OCI-LY1 (cell line): Measurements from ENCODE around the gene POLR2B.
"Not testable (repeated sequence)": the region's sequence is repeated elsewhere in the genome, so short reads cannot be mapped to it uniquely, and the experiment has no call there.

Experiments
- H2AFZ ChIP-seq: fragments of 200-600 bp; sonication (generic), shearing (Covaris generic); 2 replicates; pipeline ENCODE4 v1.6.0; 2014; ENCODE audit warnings: antibody characterized with exemption, mild to moderate bottlenecking, low read length
- H3F3A ChIP-seq: fragments of 200-600 bp; sonication (generic), shearing (Covaris generic); 2 replicates; pipeline ENCODE4 v1.6.0; 2014; ENCODE audit warnings: mild to moderate bottlenecking, antibody characterized with exemption, low read length, moderate library complexity; ENCODE audit not compliant: insufficient read depth
- H3K27ac ChIP-seq: fragments of 200-600 bp; sonication (generic); 2 replicates; pipeline ENCODE4 v1.5.1; 2014; ENCODE audit warnings: low read length, mixed run types, mild to moderate bottlenecking, low read depth; ENCODE audit not compliant: poor library complexity, severe bottlenecking
- H3K27me3 ChIP-seq: fragments of 200-600 bp; sonication (generic); 2 replicates; pipeline ENCODE4 v1.6.0; 2014; ENCODE audit warnings: antibody characterized with exemption, mild to moderate bottlenecking, low read length, moderate library complexity; ENCODE audit not compliant: insufficient read depth
- H3K36me3 ChIP-seq: fragments of 200-600 bp; sonication (generic); 2 replicates; pipeline ENCODE4 v1.6.1; 2014; ENCODE audit warnings: mild to moderate bottlenecking, antibody characterized with exemption, low read length, moderate library complexity, mixed read lengths; ENCODE audit not compliant: insufficient read depth
- H3K4me1 ChIP-seq: fragments of 200-600 bp; sonication (generic); 2 replicates; pipeline ENCODE4 v1.5.1; 2014; ENCODE audit warnings: mild to moderate bottlenecking, low read length, moderate library complexity; ENCODE audit not compliant: insufficient read depth, severe bottlenecking
- H3K4me2 ChIP-seq: fragments of 200-600 bp; sonication (generic), shearing (Covaris generic); 2 replicates; pipeline ENCODE4 v1.6.1; 2014; ENCODE audit warnings: low read length
- H3K4me3 ChIP-seq: fragments of 200-600 bp; sonication (generic); 2 replicates; pipeline ENCODE4 v1.5.1; 2014; ENCODE audit warnings: low read length, low read depth, mild to moderate bottlenecking, mixed read lengths; ENCODE audit not compliant: poor library complexity, severe bottlenecking
- H3K79me2 ChIP-seq: fragments of 200-600 bp; shearing (Covaris generic); 2 replicates; pipeline ENCODE4 v1.6.1; 2016; ENCODE audit warnings: mixed run types, low read length, mixed read lengths; ENCODE audit not compliant: insufficient read depth
- H3K9ac ChIP-seq: fragments of 200-600 bp; sonication (generic), shearing (Covaris generic); 2 replicates; pipeline ENCODE4 v1.6.1; 2014; ENCODE audit warnings: mild to moderate bottlenecking, low read length, mixed read lengths
- H3K9me2 ChIP-seq: fragments of 200-600 bp; sonication (generic), shearing (Covaris generic); 2 replicates; pipeline ENCODE4 v1.6.1; 2014; ENCODE audit warnings: low read depth, mild to moderate bottlenecking, low read length, mixed read lengths
- H3K9me3 ChIP-seq: fragments of 200-600 bp; shearing (Covaris generic); 2 replicates; pipeline ENCODE4 v1.6.1; 2014; ENCODE audit warnings: low read length, mixed read lengths
- H4K20me1 ChIP-seq: fragments of 200-600 bp; sonication (generic), shearing (Covaris generic); 2 replicates; pipeline ENCODE4 v1.6.0; 2016; ENCODE audit warnings: mild to moderate bottlenecking, low read length; ENCODE audit not compliant: insufficient read depth
- EZH2 ChIP-seq: fragments of 200-600 bp; sonication (generic), shearing (Covaris generic); IDR thresholded peaks from 2 replicates; pipeline ENCODE4 v1.8.0; 2017; ENCODE audit warnings: borderline replicate concordance, mixed run types, mild to moderate bottlenecking, antibody characterized with exemption, low read length, moderate library complexity, mixed read lengths
- TF ChIP-seq, protein P1 (sequence below): fragments of 200-600 bp; sonication (generic), shearing (Covaris generic); IDR thresholded peaks from 2 replicates; pipeline ENCODE4 v1.5.1; 2017; ENCODE audit warnings: mild to moderate bottlenecking, antibody characterized with exemption, low read length, moderate library complexity, mixed read lengths

The POLR2B gene

DNA sequence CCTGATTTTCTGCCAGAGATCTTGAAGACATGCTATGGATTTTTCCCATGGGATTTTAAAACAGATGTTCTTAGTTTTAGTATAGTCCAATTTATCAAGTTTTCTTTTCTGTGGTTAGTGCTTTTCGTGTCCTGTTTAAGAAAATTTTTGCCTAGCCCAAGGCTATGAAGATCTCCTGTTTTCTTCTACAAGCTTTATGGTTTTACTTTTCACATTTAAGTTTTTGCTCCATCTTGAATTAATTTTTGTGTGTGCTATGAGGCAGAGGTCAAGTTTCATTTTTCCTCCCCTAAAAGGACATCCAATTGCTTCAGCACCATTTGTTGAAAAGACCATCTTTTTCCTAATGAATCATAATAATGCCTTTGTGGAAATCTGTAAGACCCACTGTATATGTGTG is 65.6 kb downstream of the POLR2B start:
- Histone ChIP-seq H2AFZ (no peak overlapping the region), H3K27ac (no peak overlapping the region), H3K27me3 (no peaks in the 10 kb centered on the region), H3K36me3 (no peaks in the 10 kb centered on the region), H3K9ac (no peak overlapping the region), H3K4me2 (no peak overlapping the region), H3K9me2 (no peaks in the 10 kb centered on the region), H3F3A (no peaks in the 10 kb centered on the region), H3K4me1 (no peaks in the 10 kb centered on the region), H3K4me3 (no peak overlapping the region), H4K20me1 (no peaks in the 10 kb centered on the region), H3K9me3 (no peaks in the 10 kb centered on the region), H3K79me2 (no peaks in the 10 kb centered on the region)
- TF ChIP-seq, protein P1, sequence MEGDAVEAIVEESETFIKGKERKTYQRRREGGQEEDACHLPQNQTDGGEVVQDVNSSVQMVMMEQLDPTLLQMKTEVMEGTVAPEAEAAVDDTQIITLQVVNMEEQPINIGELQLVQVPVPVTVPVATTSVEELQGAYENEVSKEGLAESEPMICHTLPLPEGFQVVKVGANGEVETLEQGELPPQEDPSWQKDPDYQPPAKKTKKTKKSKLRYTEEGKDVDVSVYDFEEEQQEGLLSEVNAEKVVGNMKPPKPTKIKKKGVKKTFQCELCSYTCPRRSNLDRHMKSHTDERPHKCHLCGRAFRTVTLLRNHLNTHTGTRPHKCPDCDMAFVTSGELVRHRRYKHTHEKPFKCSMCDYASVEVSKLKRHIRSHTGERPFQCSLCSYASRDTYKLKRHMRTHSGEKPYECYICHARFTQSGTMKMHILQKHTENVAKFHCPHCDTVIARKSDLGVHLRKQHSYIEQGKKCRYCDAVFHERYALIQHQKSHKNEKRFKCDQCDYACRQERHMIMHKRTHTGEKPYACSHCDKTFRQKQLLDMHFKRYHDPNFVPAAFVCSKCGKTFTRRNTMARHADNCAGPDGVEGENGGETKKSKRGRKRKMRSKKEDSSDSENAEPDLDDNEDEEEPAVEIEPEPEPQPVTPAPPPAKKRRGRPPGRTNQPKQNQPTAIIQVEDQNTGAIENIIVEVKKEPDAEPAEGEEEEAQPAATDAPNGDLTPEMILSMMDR = no peak
- no peak for TF ChIP-seq EZH2

DNA sequence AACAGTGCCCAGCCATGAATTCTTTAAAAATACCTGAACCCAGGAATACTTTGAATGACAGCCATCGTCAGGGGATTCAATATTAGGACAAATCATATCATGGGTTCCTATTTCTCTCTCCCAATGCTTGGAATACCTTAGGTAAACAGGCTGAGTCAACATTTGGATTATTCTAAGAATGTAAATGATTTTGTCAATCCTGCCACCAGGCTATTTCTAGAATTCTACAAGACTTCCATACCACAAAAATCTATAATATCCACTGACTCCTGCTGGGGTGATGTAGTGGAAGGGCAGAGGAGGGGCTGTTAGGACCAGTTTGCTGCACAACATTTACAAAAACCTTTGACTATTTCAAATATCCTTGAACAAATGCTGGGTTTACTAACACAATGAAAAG is 66.3 kb downstream of the POLR2B start:
- Histone ChIP-seq H4K20me1 (no peaks in the 10 kb centered on the region), H3K36me3 (no peaks in the 10 kb centered on the region), H3K79me2 (no peaks in the 10 kb centered on the region)

DNA sequence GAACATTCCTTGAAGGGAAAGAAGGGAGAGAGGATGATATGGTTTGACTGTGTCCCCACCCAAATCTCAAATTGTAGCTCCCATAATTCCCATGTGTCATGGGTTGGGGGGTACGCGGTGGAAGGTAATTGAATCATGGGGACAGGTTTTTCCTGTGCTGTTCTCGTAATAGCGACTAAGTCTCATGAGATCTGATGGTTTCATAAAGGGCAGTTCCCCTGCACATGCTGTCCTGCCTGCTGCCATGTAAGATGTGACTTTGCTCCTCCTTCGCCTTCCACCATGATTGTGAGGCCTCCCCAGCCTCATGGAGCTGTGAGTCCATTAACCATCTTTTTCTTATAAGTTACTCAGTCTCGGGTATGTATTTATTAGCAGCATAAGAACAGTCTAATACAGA is 68.3 kb downstream of the POLR2B start:
- not testable (repeated sequence) for H3K79me2 ChIP-seq, H3K27me3 ChIP-seq, H3K27ac ChIP-seq, H3K9ac ChIP-seq, H3K9me2 ChIP-seq, H3F3A ChIP-seq, H3K4me3 ChIP-seq, H3K36me3 ChIP-seq, H4K20me1 ChIP-seq, H3K4me1 ChIP-seq, H2AFZ ChIP-seq, H3K4me2 ChIP-seq, H3K9me3 ChIP-seq

More for the DNA sequence above, 66.3 kb downstream of the POLR2B start:
- Histone ChIP-seq H3K4me2 (no peak overlapping the region), H3K4me1 (no peaks in the 10 kb centered on the region), H3K4me3 (no peak overlapping the region), H3F3A (no peaks in the 10 kb centered on the region), H3K9ac (no peak overlapping the region), H3K27me3 (no peaks in the 10 kb centered on the region), H2AFZ (no peak overlapping the region), H3K27ac (no peak overlapping the region), H3K9me3 (no peaks in the 10 kb centered on the region), H3K9me2 (no peaks in the 10 kb centered on the region)
- TF ChIP-seq, protein P1 = no peak
- no peak for TF ChIP-seq EZH2

DNA sequence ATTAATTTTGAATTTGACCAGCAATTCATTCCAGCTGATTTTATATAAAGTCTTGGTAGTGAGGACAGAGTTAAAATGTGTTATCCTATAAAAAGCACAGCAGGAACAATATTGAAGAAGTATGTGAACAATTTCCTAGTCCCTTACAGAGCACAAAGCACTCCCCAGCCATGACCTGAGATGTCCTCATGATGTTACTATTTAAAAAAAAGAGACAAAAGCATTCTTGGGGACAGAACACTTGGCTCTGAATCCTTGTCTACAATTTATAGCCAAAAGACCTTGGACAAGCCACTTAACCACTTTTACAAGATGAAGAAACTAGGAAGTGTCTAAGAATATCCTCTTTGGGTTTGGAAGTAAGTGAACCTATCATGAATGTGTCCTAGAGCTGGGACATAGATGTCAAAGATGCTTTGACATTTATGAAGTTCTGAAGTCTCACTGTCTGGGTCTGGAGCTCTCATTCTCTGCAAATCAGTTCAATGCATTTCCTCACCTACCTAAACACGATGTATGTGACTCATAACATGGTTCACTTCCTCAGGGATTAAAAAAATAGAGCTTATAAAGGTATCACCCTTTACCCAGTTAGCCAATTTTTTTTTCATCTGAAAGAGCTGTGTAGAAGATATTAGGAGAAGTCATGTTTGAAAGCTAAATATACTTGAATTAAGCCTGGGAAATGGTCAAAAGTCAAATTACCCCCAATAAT is 70.1 kb downstream of the POLR2B start:
- H3F3A ChIP-seq = no peaks in the 10 kb centered on the region
- H3K36me3 ChIP-seq = no peaks in the 10 kb centered on the region
- no peaks in the 10 kb centered on the region for H3K79me2 ChIP-seq
- no peak overlapping the region for H3K4me2 ChIP-seq
- no peaks in the 10 kb centered on the region for H3K9me3 ChIP-seq
- no peak overlapping the region for H3K4me3 ChIP-seq
- H3K4me1 ChIP-seq = no peaks in the 10 kb centered on the region
- no peak overlapping the region for H3K9ac ChIP-seq
- no peaks in the 10 kb centered on the region for H4K20me1 ChIP-seq
- TF ChIP-seq, protein P1 = no peak
- no peak for TF ChIP-seq EZH2
- no peaks in the 10 kb centered on the region for H3K9me2 ChIP-seq
- H3K27me3 ChIP-seq = no peaks in the 10 kb centered on the region
- H2AFZ ChIP-seq = no peak overlapping the region
- H3K27ac ChIP-seq = no peak overlapping the region
